Dermis lymphatic vessel endothelial cell (primary cell): ENCODE measurements around the gene POLR3C. TPM values are rescaled to one million over a fixed set of nuclear protein-coding genes. Genes with fewer than 3 reads are reported as not detected.

Source experiments
- total RNA-seq: library from RNA; depleted of rRNA; stranded (reverse); fragments of >200 nt; gene quantifications from 2 replicates; pipeline ENCODE4 v1.2.1, GENCODE V29; 2014

The POLR3C gene
- total RNA-seq = 22.4 and 24.6 TPM in 2 replicates

GRCh38 chr1:145823565-145824498 is at the start of gene POLR3C, which contains the start of gene RNF115:
Gene POLR3C, plus strand, starts transcription at chr1:145824200. Its CDS starts 1,577 bp downstream, at chr1:145825777.
Gene RNF115, minus strand, starts transcription at chr1:145824095. Its CDS starts 222 bp downstream, at chr1:145823873.

GRCh38 chr1:145845514-145846161 is 21.6 kb downstream of the POLR3C start, which contains the start of gene NUDT17:
Gene NUDT17, plus strand, starts transcription at chr1:145845630. Its CDS starts 11 bp downstream, at chr1:145845641.

GRCh38 chr1:145858901-145859490 is 35.0 kb downstream of the POLR3C start, which contains the start of gene PIAS3:
Gene PIAS3, minus strand, starts transcription at chr1:145859081. Its CDS starts 91 bp downstream, at chr1:145858990.

GRCh38 chr1:145885738-145886287 is 61.8 kb downstream of the POLR3C start, which contains the start of gene ANKRD35:
Gene ANKRD35, minus strand, starts transcription at chr1:145885866. Its CDS starts 108 bp downstream, at chr1:145885758.

Other genes with a start within 250 kb of the POLR3C start
- 18.3 and 22.3 TPM in 2 replicates for gene GPR89A, start 216.2 kb upstream of the POLR3C start, total RNA-seq
- gene PDZK1, start 116.8 kb upstream of the POLR3C start, total RNA-seq = under 0.01 TPM in 1 of 2 replicates, not detected in the other
- gene CD160, start 104.7 kb upstream of the POLR3C start, total RNA-seq = not detected in 2 replicates
- gene RNF115, start 105 bp upstream of the POLR3C start, total RNA-seq = 13.3 and 15.9 TPM in 2 replicates
- 2.6 and 3.0 TPM in 2 replicates for gene NUDT17, start 21.4 kb downstream of the POLR3C start, total RNA-seq
- gene PIAS3, start 34.9 kb downstream of the POLR3C start, total RNA-seq = 4.3 and 5.8 TPM in 2 replicates
- under 0.01 TPM in 1 of 2 replicates, not detected in the other for gene ANKRD35, start 61.7 kb downstream of the POLR3C start, total RNA-seq
- 2.0 and 4.2 TPM in 2 replicates for gene ITGA10, start 85.8 kb downstream of the POLR3C start, total RNA-seq
- 28.9 and 30.9 TPM in 2 replicates for gene PEX11B, start 94.5 kb downstream of the POLR3C start, total RNA-seq
- 92.2 and 123 TPM in 2 replicates for gene RBM8A, start 103.3 kb downstream of the POLR3C start, total RNA-seq
- gene LIX1L, start 133.8 kb downstream of the POLR3C start, total RNA-seq = 23.7 and 26.8 TPM in 2 replicates
- gene ANKRD34A, start 140.4 kb downstream of the POLR3C start, total RNA-seq = under 0.01 TPM in 2 replicates
- gene POLR3GL, start 140.5 kb downstream of the POLR3C start, total RNA-seq = 15.8 and 16.8 TPM in 2 replicates
- 95.3 and 200 TPM in 2 replicates for gene TXNIP, start 172.4 kb downstream of the POLR3C start, total RNA-seq
- gene HJV, start 197.5 kb downstream of the POLR3C start, total RNA-seq = not detected in 2 replicates